ENCODE results near the gene ATAD3B. TPM values are rescaled to one million over a fixed set of nuclear protein-coding genes. Genes with fewer than 3 reads are reported as not detected.

Gene ATAD3B
- total and polyA plus RNA-seq, 2 of the 13 experiments (the other 11 are each of a cell fraction or from before 2014, with no cell fraction given): 9.6 to 31.1 TPM

GRCh38 chr1:1430114-1430982 is 41.2 kb upstream of the ATAD3B start (continued):
- TF ChIP-seq ZNF33A (CRISPR knock-in tag; IDR thresholded peaks at IDR 0.05; ENCODE audit: borderline replicate concordance) (no peak), SAP130 (CRISPR knock-in tag; IDR thresholded peaks at IDR 0.05; ENCODE audit: low read depth) (peak; percentile 70), HNRNPLL (IDR thresholded peaks at IDR 0.05; ENCODE audit: low read depth, low read length, poor library complexity, severe bottlenecking) (peak; percentile 36), ZSCAN29 (CRISPR knock-in tag; conservative IDR thresholded peaks at IDR 0.05) (0 out of 2 replicates have a peak, but pooled peaks have one; percentile 28), ZKSCAN8 (CRISPR knock-in tag; IDR thresholded peaks at IDR 0.05; ENCODE audit: borderline replicate concordance) (no peak; the same call in 1 of the 2 replicates), RORA (CRISPR knock-in tag; IDR thresholded peaks at IDR 0.05) (no peak), KDM2A (CRISPR knock-in tag; IDR thresholded peaks at IDR 0.05; ENCODE audit: borderline replicate concordance, low read depth) (peak; percentile 95; the same call in 1 of the 2 replicates), ZBTB49 (CRISPR knock-in tag; IDR thresholded peaks at IDR 0.05; ENCODE audit: borderline replicate concordance) (no peak), TFDP2 (CRISPR knock-in tag; IDR thresholded peaks at IDR 0.05) (no peak), NCOA2 (CRISPR knock-in tag; IDR thresholded peaks at IDR 0.05) (no peak; the same call in 1 of the 2 replicates), SRSF1 (optimal IDR thresholded peaks at IDR 0.05; ENCODE audit: low read depth, low read length) (peak; percentile 86), ZNF367 (CRISPR knock-in tag; IDR thresholded peaks at IDR 0.05; ENCODE audit: borderline replicate concordance) (no peak), MTA3 (CRISPR knock-in tag; IDR thresholded peaks at IDR 0.05) (no peak), ZNF709 (CRISPR knock-in tag; IDR thresholded peaks at IDR 0.05) (no peak), ATF6 (CRISPR knock-in tag; conservative IDR thresholded peaks at IDR 0.05) (no peak), ZNF567 (CRISPR knock-in tag; IDR thresholded peaks at IDR 0.05; ENCODE audit: borderline replicate concordance) (peak; percentile 48; the same call in 1 of the 2 replicates), NFYB (CRISPR knock-in tag; IDR thresholded peaks at IDR 0.05) (no peak), ZNF138 (CRISPR knock-in tag; IDR thresholded peaks at IDR 0.05; ENCODE audit: low read depth) (no peak)
- TF ChIP-seq, protein P1, sequence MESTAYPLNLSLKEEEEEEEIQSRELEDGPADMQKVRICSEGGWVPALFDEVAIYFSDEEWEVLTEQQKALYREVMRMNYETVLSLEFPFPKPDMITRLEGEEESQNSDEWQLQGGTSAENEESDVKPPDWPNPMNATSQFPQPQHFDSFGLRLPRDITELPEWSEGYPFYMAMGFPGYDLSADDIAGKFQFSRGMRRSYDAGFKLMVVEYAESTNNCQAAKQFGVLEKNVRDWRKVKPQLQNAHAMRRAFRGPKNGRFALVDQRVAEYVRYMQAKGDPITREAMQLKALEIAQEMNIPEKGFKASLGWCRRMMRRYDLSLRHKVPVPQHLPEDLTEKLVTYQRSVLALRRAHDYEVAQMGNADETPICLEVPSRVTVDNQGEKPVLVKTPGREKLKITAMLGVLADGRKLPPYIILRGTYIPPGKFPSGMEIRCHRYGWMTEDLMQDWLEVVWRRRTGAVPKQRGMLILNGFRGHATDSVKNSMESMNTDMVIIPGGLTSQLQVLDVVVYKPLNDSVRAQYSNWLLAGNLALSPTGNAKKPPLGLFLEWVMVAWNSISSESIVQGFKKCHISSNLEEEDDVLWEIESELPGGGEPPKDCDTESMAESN (CRISPR knock-in tag; conservative IDR thresholded peaks at IDR 0.05): peak; percentile 58; the same call in 1 of the 2 replicates
